Astrocyte of the spinal cord (primary cell): Measurements from ENCODE around the gene RRP12.

Experiments used
- DNase-seq: peaks from one replicate; pipeline ENCODE4 v3.0.0; 2011; ENCODE audit warnings: low read depth, low spot score
- H3K4me3 ChIP-seq: 2 replicates; pipeline ENCODE4 v1.5.1; 2011; ENCODE audit warnings: low read depth, mild to moderate bottlenecking, low read length, moderate library complexity
- CTCF ChIP-seq: IDR thresholded peaks from 2 replicates; pipeline ENCODE4 v1.5.1; 2012; ENCODE audit warnings: low read depth, mild to moderate bottlenecking, low read length, inconsistent platforms
- in situ Hi-C: cut with HindIII; loops from 2 replicates; pipeline ENCODE4 v1.10.0; 2017; ENCODE audit warnings: low sequenced_read_pairs

Gene RRP12

DNA sequence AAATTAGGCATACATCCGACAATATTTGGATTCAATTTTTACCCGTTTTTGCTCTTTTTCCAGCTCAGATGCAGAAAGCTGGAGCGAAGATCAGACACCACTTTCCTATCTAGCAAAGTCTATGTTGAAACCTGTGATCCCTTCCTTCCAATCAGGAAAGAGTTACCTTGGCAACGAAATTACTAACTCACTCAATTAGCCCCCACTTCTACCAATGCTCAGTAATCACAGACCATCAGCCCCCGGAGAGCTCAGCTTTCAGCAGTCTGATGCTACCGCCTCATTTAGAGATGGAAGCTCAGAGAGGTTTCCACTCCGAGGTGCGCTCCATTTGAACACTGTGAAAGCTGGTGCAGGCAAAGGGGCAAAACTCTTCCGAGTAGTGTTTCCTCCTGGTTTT lies 75.4 kb downstream of the RRP12 start:
- H3K4me3 ChIP-seq = no peak overlapping the region
- in situ Hi-C loops = no loop called here
- DNase-seq = no peak
- TF ChIP-seq CTCF = no peak

- in situ Hi-C loops = no loop called here
- no peak for DNase-seq
- H3K4me3 ChIP-seq = no peak overlapping the region
- no peak for TF ChIP-seq CTCF
Measured at GRCh38 chr10:97323501-97323900, 77.6 kb downstream of the RRP12 start.

DNA sequence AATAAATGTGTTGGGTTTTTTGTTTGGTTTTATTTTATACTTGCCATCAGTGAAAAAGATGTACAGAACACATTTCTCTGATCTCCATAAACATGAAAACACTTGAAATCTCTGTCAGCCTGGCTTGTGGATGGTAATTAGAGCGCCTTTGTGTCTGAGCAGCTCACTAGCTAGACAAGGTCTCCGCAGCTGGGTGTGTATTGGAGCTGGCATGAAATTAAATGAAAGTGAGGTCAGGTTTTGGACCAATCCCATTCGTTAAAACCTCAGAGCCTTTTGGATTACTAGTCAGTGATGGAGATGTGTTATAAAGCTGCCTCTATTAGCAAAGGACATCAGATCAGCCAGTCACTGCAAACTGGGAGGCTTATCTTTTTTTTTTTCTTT lies 79.3 kb downstream of the RRP12 start:
- no peak overlapping the region for H3K4me3 ChIP-seq
- TF ChIP-seq CTCF = no peak
- DNase-seq = no peak
- in situ Hi-C loops = no loop called here

DNA sequence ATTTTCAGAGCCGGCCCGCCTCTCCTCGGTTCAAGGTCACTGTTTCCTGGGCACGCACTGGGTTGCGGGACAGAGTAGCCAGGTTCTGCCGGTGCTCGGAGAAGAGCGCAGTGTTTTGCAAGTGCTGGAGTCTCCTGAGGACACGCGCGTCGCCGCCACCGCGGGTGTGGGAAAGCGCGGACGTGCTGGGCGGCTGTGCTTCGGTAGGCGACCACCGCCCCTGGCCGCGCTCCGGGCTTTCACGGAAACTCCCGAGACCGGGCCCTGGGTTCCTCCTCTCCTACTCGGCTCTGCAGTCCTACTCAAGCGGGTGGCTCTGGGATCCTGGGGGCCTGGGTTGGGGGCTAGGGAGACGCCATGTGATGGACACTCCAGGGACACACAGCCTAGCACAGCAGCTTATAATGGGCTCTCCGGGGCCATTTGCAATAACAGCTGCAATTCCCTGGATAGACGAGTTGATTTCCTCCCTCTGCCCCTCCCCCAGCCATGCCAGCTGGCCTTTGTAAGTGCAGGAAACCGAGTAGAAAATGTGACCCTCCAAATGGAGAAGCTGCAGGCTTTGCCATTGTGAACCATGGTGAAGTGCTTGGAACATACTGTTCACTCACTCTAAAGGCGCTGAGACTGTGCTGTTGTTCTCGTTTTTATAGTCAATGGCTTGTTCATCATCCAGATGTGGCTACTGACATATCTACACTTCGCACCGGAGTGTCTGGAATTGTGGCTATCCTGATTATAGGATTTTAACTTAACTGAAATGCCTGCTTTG lies 79.9 kb downstream of the RRP12 start:
- TF ChIP-seq CTCF = no peak
- H3K4me3 ChIP-seq = no peak overlapping the region
- in situ Hi-C loops = no loop called here
- no peak for DNase-seq

- peak overlapping the region; percentile 16 for H3K4me3 ChIP-seq
- TF ChIP-seq CTCF = no peak
- in situ Hi-C loops = no loop called here
- DNase-seq = no peak
Measured at GRCh38 chr10:97320480-97321031, 80.6 kb downstream of the RRP12 start.

DNA sequence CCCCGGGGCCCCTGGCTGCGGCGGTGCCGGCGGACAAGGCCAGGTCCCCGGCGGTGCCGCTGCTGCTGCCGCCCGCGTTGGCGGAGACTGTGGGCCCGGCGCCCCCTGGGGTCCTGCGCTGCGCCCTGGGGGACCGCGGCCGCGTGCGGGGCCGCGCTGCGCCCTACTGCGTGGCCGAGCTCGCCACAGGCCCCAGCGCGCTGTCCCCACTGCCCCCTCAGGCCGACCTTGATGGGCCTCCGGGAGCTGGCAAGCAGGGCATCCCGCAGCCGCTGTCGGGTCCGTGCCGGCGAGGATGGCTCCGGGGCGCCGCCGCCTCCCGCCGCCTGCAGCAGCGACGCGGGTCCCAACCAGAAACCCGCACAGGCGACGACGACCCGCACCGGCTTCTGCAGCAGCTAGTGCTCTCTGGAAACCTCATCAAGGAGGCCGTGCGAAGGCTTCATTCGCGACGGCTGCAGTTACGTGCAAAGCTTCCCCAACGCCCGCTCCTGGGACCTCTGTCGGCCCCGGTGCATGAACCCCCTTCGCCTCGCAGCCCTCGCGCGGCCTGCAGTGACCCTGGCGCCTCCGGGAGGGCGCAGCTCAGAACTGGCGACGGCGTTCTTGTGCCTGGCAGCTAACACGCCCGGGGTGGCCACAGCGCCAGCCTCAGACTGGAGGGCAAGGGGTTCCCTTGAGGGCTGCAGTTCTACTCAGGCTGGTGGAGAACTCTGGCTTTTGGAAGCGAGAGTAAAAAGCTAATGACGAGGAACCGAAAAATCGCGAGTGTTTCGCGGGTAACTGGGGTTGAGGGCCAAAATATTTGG lies 81.3 kb downstream of the RRP12 start:
- in situ Hi-C loops = no loop called here
- TF ChIP-seq CTCF = no peak
- H3K4me3 ChIP-seq = peak overlapping the region; percentile 71
- DNase-seq = no peak
